Measurements from ENCODE around the gene TRIL. TPM values are rescaled to one million over a fixed set of nuclear protein-coding genes. Genes with fewer than 3 reads are reported as not detected.
A peak's percentile ranks its signal among the peaks of the same experiment; 100 is the strongest.

TRIL gene
- total and polyA plus RNA-seq, 2 of the 13 experiments (the other 11 are each of a cell fraction or from before 2014, with no cell fraction given) = 0.18 to 0.40 TPM

DNA sequence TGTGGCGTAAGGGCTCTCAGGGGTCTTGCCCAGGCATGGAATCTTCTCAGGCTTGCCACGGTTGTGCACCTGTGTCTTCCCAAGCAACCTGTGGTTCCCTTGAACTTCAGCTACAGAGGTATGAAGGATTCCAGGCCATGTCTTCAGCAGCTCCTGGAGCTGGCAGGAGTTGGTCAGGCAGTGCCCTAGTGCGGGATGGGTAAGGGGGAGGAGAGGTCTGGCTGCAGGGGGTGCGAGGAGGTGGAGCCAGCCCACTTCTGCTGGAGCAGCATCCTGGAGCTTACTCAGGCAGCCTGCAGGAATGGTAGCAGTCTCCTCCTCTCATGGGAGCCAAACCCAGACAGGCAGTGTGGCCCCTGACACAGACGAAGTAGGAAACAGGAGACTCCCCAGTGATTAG lies 3.8 kb upstream of the TRIL start:
- Histone ChIP-seq H2AFZ (ENCODE audit: low read length) (no peak overlapping the region), H3K79me2 (ENCODE audit: insufficient read depth, low read length) (no peaks in the 10 kb centered on the region), H3K27ac (ENCODE audit: extremely low read length, insufficient read depth, low read length) (no peak overlapping the region), H3K9ac (ENCODE audit: insufficient read depth, low read depth, low read length) (no peak overlapping the region), H3K4me2 (ENCODE audit: low read depth, low read length) (no peak overlapping the region), H3K27me3 (ENCODE audit: control insufficient read depth in 1 of 2, insufficient read depth in 2 of 2, low read length in 2 of 2) (no peaks in the 10 kb centered on the region), H3K36me3 (replicated peaks in 1 of 2; ENCODE audit: control insufficient read depth in 1 of 2, insufficient read depth in 2 of 2, low read length in 2 of 2) (no peaks in the 10 kb centered on the region; a peak in 1 of 5 replicates), H4K20me1 (ENCODE audit: insufficient read depth, low read length) (no peaks in the 10 kb centered on the region), H3K4me1 (ENCODE audit: insufficient read depth, low read length) (0 out of 2 replicates have a peak, but pooled peaks cover 1% of the 10 kb centered on the region), H3K9me3 (ENCODE audit: low read length) (no peaks in the 10 kb centered on the region), H3K4me3 (replicated peaks in 1 of 3; ENCODE audit: insufficient read depth in 1 of 3, low read depth in 2 of 3, low read length in 3 of 3) (no peak overlapping the region)
- DNase-seq (ENCODE audit: low spot score) = no peak
- ChIA-PET POLR2A (no interaction called here), CTCF (ENCODE audit: low intra/inter-chr PET ratio, low total read pairs) (no interaction called here)
- no peak for TF ChIP-seq BRCA1 (CRISPR knock-in tag; IDR thresholded peaks at IDR 0.05)
- TF ChIP-seq, protein P1, sequence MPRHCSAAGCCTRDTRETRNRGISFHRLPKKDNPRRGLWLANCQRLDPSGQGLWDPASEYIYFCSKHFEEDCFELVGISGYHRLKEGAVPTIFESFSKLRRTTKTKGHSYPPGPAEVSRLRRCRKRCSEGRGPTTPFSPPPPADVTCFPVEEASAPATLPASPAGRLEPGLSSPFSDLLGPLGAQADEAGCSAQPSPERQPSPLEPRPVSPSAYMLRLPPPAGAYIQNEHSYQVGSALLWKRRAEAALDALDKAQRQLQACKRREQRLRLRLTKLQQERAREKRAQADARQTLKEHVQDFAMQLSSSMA (CRISPR knock-in tag; IDR thresholded peaks at IDR 0.05) = no peak
- no peak for TF ChIP-seq ZC3H4 (CRISPR knock-in tag; IDR thresholded peaks at IDR 0.05; ENCODE audit: borderline replicate concordance)
- TF ChIP-seq ZNF260 (CRISPR knock-in tag; IDR thresholded peaks at IDR 0.05; ENCODE audit: borderline replicate concordance, low read depth) = no peak
- TF ChIP-seq MTA1 (CRISPR knock-in tag; IDR thresholded peaks at IDR 0.05; ENCODE audit: borderline replicate concordance) = no peak
- no peak for TF ChIP-seq TBX2 (CRISPR knock-in tag; IDR thresholded peaks at IDR 0.05; ENCODE audit: borderline replicate concordance)
- no peak for ATAC-seq
- intact Hi-C loops (cut with micrococcal nuclease; ENCODE audit: unreplicated experiment) (no loop called here), in situ Hi-C loops (cut with HindIII; ENCODE audit: extremely low pct_ligation_motif_present, low pct_unique_long_range_greater_than_20kb) (no loop called here)
- WGBS (ENCODE audit: low lambda C conversion rate) = 100% methylated on average over 3 of the region's 5 CpGs
- no peak for FAIRE-seq
- no TSS peak for BruUV-seq (replicated peaks)

DNA sequence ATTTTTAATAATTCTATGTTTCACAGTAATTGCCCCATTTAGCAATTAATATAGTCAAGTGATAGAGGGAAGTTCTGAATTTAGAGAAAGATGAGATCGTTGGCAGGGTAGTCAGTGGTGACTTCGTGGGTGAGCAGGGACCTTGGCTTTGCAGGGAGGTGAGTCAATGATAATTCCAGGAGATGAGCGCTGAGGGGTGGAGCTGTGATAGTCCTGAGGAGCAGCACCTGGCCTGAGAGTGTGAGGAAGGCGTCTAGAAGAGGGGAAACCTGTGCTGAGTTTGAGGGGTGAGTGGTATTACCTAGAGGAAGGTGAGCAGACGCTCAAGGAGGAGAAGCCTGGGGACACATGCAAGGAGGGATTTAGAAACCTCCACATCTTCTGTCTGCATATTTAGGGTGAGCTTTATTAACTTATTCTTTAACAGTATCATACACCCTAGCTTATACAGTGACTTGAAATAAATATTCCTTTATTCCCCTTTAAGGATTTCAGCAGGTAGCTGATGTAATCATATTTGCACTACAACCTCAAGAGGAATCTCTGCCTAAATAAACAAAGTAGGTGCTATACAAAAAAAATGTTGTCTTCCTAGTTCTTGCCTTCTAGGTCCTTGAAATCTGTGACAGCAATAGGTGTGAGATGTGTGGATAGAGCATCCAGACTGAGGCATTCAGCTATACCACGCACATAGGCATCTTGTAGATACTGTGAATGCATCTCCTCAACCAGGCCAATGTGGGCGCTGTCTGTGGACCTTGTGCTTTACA lies 2.1 kb upstream of the TRIL start:
- CTCF ChIA-PET (ENCODE audit: low intra/inter-chr PET ratio, low total read pairs) = no interaction called here
- no peak overlapping the region for H2AFZ ChIP-seq (ENCODE audit: low read length)
- in situ Hi-C loops (cut with HindIII; ENCODE audit: extremely low pct_ligation_motif_present, low pct_unique_long_range_greater_than_20kb) = no loop called here
- no peaks in the 10 kb centered on the region for H3K79me2 ChIP-seq (ENCODE audit: insufficient read depth, low read length)
- H3K4me1 ChIP-seq (ENCODE audit: insufficient read depth, low read length) = peaks cover 11% of the 10 kb centered on the region
- H4K20me1 ChIP-seq (ENCODE audit: insufficient read depth, low read length) = no peaks in the 10 kb centered on the region
- no peak overlapping the region for H3K4me2 ChIP-seq (ENCODE audit: low read depth, low read length)
- DNase-seq (ENCODE audit: low spot score) (no peak), ATAC-seq (no peak), FAIRE-seq (peak; percentile 23)
- intact Hi-C loops (cut with micrococcal nuclease; ENCODE audit: unreplicated experiment) = no loop called here
- BruUV-seq (replicated peaks) = no TSS peak
- WGBS (ENCODE audit: low lambda C conversion rate) = 88% methylated on average over 7 of the region's 7 CpGs
- H3K4me3 ChIP-seq (replicated peaks in 1 of 3; ENCODE audit: insufficient read depth in 1 of 3, low read depth in 2 of 3, low read length in 3 of 3) = no peak overlapping the region
- no peak overlapping the region for H3K27ac ChIP-seq (ENCODE audit: extremely low read length, insufficient read depth, low read length)
- H3K9ac ChIP-seq (ENCODE audit: insufficient read depth, low read depth, low read length) = no peak overlapping the region
- TF ChIP-seq ZNF839 (CRISPR knock-in tag; IDR thresholded peaks at IDR 0.05; ENCODE audit: borderline replicate concordance) = no peak
- TF ChIP-seq, protein P2, sequence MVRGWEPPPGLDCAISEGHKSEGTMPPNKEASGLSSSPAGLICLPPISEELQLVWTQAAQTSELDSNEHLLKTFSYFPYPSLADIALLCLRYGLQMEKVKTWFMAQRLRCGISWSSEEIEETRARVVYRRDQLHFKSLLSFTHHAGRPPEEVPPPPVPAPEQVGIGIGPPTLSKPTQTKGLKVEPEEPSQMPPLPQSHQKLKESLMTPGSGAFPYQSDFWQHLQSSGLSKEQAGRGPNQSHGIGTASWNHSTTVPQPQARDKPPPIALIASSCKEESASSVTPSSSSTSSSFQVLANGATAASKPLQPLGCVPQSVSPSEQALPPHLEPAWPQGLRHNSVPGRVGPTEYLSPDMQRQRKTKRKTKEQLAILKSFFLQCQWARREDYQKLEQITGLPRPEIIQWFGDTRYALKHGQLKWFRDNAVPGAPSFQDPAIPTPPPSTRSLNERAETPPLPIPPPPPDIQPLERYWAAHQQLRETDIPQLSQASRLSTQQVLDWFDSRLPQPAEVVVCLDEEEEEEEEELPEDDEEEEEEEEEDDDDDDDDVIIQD (CRISPR knock-in tag; IDR thresholded peaks at IDR 0.05; ENCODE audit: low read depth) = no peak
- H3K9me3 ChIP-seq (ENCODE audit: low read length) = no peaks in the 10 kb centered on the region
- no peaks in the 10 kb centered on the region for H3K27me3 ChIP-seq (ENCODE audit: control insufficient read depth in 1 of 2, insufficient read depth in 2 of 2, low read length in 2 of 2)
- POLR2A ChIA-PET = no interaction called here
- no peaks in the 10 kb centered on the region; a peak in 1 of 5 replicates for H3K36me3 ChIP-seq (replicated peaks in 1 of 2; ENCODE audit: control insufficient read depth in 1 of 2, insufficient read depth in 2 of 2, low read length in 2 of 2)

Measured in HepG2 (cell line).